Small intestine (tissue), 4 donors: ENCODE results near the gene STIMATE. TPM values are rescaled to one million over a fixed set of nuclear protein-coding genes. Genes with fewer than 3 reads are reported as not detected.

Experiments used
- polyA plus RNA-seq, 4 donors: library from polyadenylated mRNA; stranded (reverse) in 3 of 4; unstranded in 1 of 4; fragments of 200-250 nt in 3 of 4; fragments of 120-200 nt in 1 of 4; gene quantifications; one replicate each; pipeline versions ENCODE4 v1.2.1 to v1.2.3, GENCODE V29; 2013
- donor health status: healthy with polysubstance abuse.
- donor health status: Bipolar disorder and iron deficiency.
- donor health status: healthy.

The STIMATE gene
- polyA plus RNA-seq, 4 donors = 2.7 to 6.8 (median 4.3) TPM; not detected in 1

Other genes with a start within 250 kb of the STIMATE start
- gene PBRM1, start 211.6 kb downstream of the STIMATE start, polyA plus RNA-seq = 10 to 100 TPM in 2 of 4 donors, 1 to 10 TPM in 2; 6.7 to 36.2 (median 12.3) TPM
- gene GNL3, start 211.5 kb downstream of the STIMATE start, polyA plus RNA-seq = 10 to 100 TPM; 25.3 to 84.2 (median 55.3) TPM
- 10 to 100 TPM; 13.0 to 47.6 (median 26.3) TPM for gene GLT8D1, start 191.8 kb downstream of the STIMATE start, polyA plus RNA-seq
- 100 to 1,000 TPM in 3 of 4 donors, 10 to 100 TPM in 1; 90.6 to 215 (median 153) TPM for gene SPCS1, start 191.4 kb downstream of the STIMATE start, polyA plus RNA-seq
- 10 to 100 TPM in 1 of 4 donors, 1 to 10 TPM in 3; 3.0 to 18.5 (median 7.0) TPM for gene NEK4, start 126.6 kb downstream of the STIMATE start, polyA plus RNA-seq
- gene ITIH1, start 119.9 kb downstream of the STIMATE start, polyA plus RNA-seq = under 1 TPM in 2 of 4 donors, not detected in 2; 0.13 to 0.58 TPM
- gene ITIH3, start 102.8 kb downstream of the STIMATE start, polyA plus RNA-seq = 1 to 10 TPM in 2 of 4 donors, not detected in 2; 1.8 to 6.7 TPM
- gene ITIH4, start 66.9 kb downstream of the STIMATE start, polyA plus RNA-seq = 1 to 10 TPM in 3 of 4 donors, under 1 TPM in 1; 0.67 to 4.9 (median 2.8) TPM
- 10 to 100 TPM in 1 of 4 donors, 1 to 10 TPM in 3; 3.4 to 32.3 (median 7.4) TPM for gene MUSTN1, start 62.5 kb downstream of the STIMATE start, polyA plus RNA-seq
- 10 to 100 TPM in 1 of 4 donors, 1 to 10 TPM in 3; 2.5 to 19.3 (median 4.3) TPM for gene SFMBT1, start 148.5 kb upstream of the STIMATE start, polyA plus RNA-seq
- 10 to 100 TPM in 2 of 4 donors, 1 to 10 TPM in 2; 1.3 to 21.4 (median 9.6) TPM for gene RFT1, start 232.9 kb upstream of the STIMATE start, polyA plus RNA-seq